Measurements from ENCODE around the gene CPXM2. TPM values are rescaled to one million over a fixed set of nuclear protein-coding genes. Genes with fewer than 3 reads are reported as not detected.

Gene CPXM2
- total RNA-seq, 1 experiment from 2014 or later, result 0.12 TPM

DNA sequence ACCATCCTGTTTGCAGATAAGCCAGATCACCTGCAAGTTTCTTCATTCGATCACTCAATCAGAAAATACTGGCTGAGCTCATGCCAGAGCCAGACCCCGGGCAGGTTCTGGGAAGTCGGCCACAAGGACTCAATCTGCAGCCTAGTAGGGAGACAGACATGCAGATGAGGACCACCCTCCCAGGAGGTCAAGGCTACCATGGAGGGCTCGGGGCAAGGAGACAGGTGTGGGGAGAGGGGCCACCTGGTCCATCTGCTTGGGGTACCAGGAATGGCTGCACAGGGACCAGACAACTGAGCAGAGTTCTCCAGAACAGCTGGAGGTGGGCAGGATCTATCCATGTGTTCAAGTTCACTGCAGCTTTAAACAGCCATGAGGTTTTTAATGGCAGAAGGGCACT is 16.8 kb upstream of the CPXM2 start:
- no peak overlapping the region for H2AFZ ChIP-seq (ENCODE audit: low read depth, low read length, poor library complexity, severe bottlenecking)
- TF ChIP-seq JUND (IDR thresholded peaks at IDR 0.05) (no peak), ZNF274 (IDR thresholded peaks at IDR 0.05; ENCODE audit: low read depth, low read length) (no peak), ZFX (IDR thresholded peaks at IDR 0.05) (no peak), EZH2phosphoT487 (IDR thresholded peaks at IDR 0.05; ENCODE audit: borderline replicate concordance) (no peak), CEBPB (IDR thresholded peaks at IDR 0.05; ENCODE audit: low read depth) (no peak), YY1 (IDR thresholded peaks at IDR 0.05; ENCODE audit: extremely low read depth, insufficient replicate concordance, low read depth, low read length) (no peak), POLR2A (IDR thresholded peaks at IDR 0.05; ENCODE audit: borderline replicate concordance, extremely low read depth, insufficient read depth, insufficient read length) (no peak), POLR2AphosphoS5 (IDR thresholded peaks at IDR 0.05; ENCODE audit: low read depth, low read length) (no peak)
- peaks cover 74% of the 10 kb centered on the region for H3K27me3 ChIP-seq (ENCODE audit: insufficient read depth, low read length)
- DNase-seq (ENCODE audit: low read depth, low spot score), result no peak
- no TSS peak for BruUV-seq (replicated peaks)
- no peak overlapping the region for H3K4me2 ChIP-seq (ENCODE audit: low read length)
- ChIA-PET POLR2A (no interaction called here), RAD21 (ENCODE audit: low non-redundant PET in 1 of 2, low total read pairs in 2 of 2, uncharacterized antibody in 2 of 2, unreplicated experiment in 2 of 2) (no interaction called here), CTCF (interaction anchor here (1.1 kb wide), 1 partner anchor 11 kb away, joined by 4 read pairs; no protein-coding TSS in a partner anchor)
- no peaks in the 10 kb centered on the region for H3K9me2 ChIP-seq (ENCODE audit: insufficient read depth)
- H3K79me2 ChIP-seq (ENCODE audit: insufficient read depth, low read length), result no peaks in the 10 kb centered on the region
- H3K27ac ChIP-seq (ENCODE audit: low read depth, low read length), result no peak overlapping the region
- no peaks in the 10 kb centered on the region for H3K36me3 ChIP-seq (ENCODE audit: control insufficient read depth in 1 of 2, insufficient read depth in 2 of 2, low read length in 2 of 2)
- no peak for ATAC-seq
- intact Hi-C loops (cut with micrococcal nuclease), result no loop called here
- H3K9me3 ChIP-seq (ENCODE audit: control insufficient read depth in 1 of 2, insufficient read depth in 1 of 2, low read depth in 1 of 2, low read length in 2 of 2), result no peaks in the 10 kb centered on the region
- H4K20me1 ChIP-seq (ENCODE audit: insufficient read depth), result no peaks in the 10 kb centered on the region
- peaks cover 3 to 4% of the 10 kb centered on the region in 2 experiments; a peak in 2 of 4 replicates for H3K4me1 ChIP-seq (ENCODE audit: control insufficient read depth in 1 of 2, insufficient read depth in 2 of 2, low read length in 2 of 2)
- no peak overlapping the region for H3K4me3 ChIP-seq (replicated peaks in 1 of 2; ENCODE audit: low read depth in 1 of 2, low read length in 2 of 2)
- no peak overlapping the region for H3K9ac ChIP-seq (ENCODE audit: low read length)

DNA sequence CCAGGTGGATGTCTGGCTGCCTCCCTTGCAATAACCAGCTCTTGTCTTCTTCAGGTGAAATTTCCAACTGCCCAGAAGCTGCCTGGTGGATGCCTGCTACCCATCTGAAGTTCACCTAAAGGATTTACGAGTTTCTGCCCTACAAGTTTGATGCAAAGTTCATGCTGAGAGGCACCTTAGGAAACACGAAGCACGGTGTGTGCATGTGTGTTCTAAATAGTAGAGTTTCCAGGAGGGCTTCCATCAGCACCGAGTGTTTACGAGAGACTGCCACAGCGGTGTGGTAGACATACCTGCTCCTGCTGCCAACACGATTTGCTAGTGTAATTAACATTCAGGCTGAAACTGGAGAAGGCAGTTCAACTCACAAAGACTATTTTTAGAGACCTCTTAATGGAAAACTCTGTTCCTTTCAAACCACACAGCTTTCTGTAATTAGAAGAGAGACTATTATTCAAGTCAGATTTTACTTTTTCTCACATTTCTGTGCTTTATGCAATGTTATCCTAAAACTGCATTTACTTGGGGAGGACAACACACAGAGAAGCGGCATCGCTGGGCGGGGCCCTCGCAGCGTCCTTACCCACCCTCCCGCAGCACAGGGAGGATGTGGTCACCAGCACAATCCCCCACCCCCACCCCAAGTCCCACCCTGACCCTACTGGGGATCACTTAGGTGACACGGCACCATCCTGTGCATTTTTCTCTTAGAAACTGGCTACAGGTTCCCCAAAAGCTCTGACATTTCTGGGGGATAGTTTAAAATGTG is 15.5 kb upstream of the CPXM2 start:
- ChIA-PET CTCF (no interaction called here), RAD21 (ENCODE audit: low non-redundant PET in 1 of 2, low total read pairs in 2 of 2, uncharacterized antibody in 2 of 2, unreplicated experiment in 2 of 2) (no interaction called here), POLR2A (no interaction called here)
- ATAC-seq (no peak), DNase-seq (ENCODE audit: low read depth, low spot score) (no peak)
- Histone ChIP-seq H3K79me2 (ENCODE audit: insufficient read depth, low read length) (no peaks in the 10 kb centered on the region), H4K20me1 (ENCODE audit: insufficient read depth) (no peaks in the 10 kb centered on the region), H3K9ac (ENCODE audit: low read length) (no peak overlapping the region), H3K27me3 (ENCODE audit: insufficient read depth, low read length) (peaks cover 62% of the 10 kb centered on the region), H3K27ac (ENCODE audit: low read depth, low read length) (no peak overlapping the region), H3K9me2 (ENCODE audit: insufficient read depth) (no peaks in the 10 kb centered on the region), H3K9me3 (ENCODE audit: control insufficient read depth in 1 of 2, insufficient read depth in 1 of 2, low read depth in 1 of 2, low read length in 2 of 2) (no peaks in the 10 kb centered on the region), H3K36me3 (ENCODE audit: control insufficient read depth in 1 of 2, insufficient read depth in 2 of 2, low read length in 2 of 2) (no peaks in the 10 kb centered on the region), H3K4me3 (replicated peaks in 1 of 2; ENCODE audit: low read depth in 1 of 2, low read length in 2 of 2) (no peak overlapping the region), H3K4me2 (ENCODE audit: low read length) (no peak overlapping the region), H3K4me1 (ENCODE audit: control insufficient read depth in 1 of 2, insufficient read depth in 2 of 2, low read length in 2 of 2) (no peaks in the 10 kb centered on the region), H2AFZ (ENCODE audit: low read depth, low read length, poor library complexity, severe bottlenecking) (no peak overlapping the region)
- BruUV-seq (replicated peaks), result no TSS peak
- intact Hi-C loops (cut with micrococcal nuclease), result no loop called here
- TF ChIP-seq ZNF274 (IDR thresholded peaks at IDR 0.05; ENCODE audit: low read depth, low read length) (no peak), YY1 (IDR thresholded peaks at IDR 0.05; ENCODE audit: extremely low read depth, insufficient replicate concordance, low read depth, low read length) (no peak), EZH2 (IDR thresholded peaks at IDR 0.05) (no peak), SRF (IDR thresholded peaks at IDR 0.05; ENCODE audit: low read depth) (no peak)

Data from HCT116 (cell line).